ENCODE measurements around the gene TCP11. TPM values are rescaled to one million over a fixed set of nuclear protein-coding genes. Genes with fewer than 3 reads are reported as not detected.

TCP11 gene
- total and polyA plus RNA-seq, 2 donors (not counting 1 experiment from before 2014, with no cell fraction given): not detected

GRCh38 chr6:35088281-35089215 lies 52.6 kb downstream of the TCP11 start:
- H4K20me1 ChIP-seq (ENCODE audit: control insufficient read depth, insufficient read depth, low read length, poor library complexity, severe bottlenecking): no peaks in the 10 kb centered on the region
- no peak overlapping the region for H3K9ac ChIP-seq (ENCODE audit: low read length)
- 91% methylated on average over 22 of the region's 24 CpGs for WGBS (ENCODE audit: insufficient coverage)
- no peak for TF ChIP-seq CTCF (IDR thresholded peaks at IDR 0.05)
- TF ChIP-seq EZH2 (IDR thresholded peaks at IDR 0.05; ENCODE audit: borderline replicate concordance, insufficient read depth, low read depth, low read length, poor library complexity, severe bottlenecking): no peak
- H3K4me2 ChIP-seq (replicated peaks; ENCODE audit: low read depth, low read length, poor library complexity, severe bottlenecking): no peak overlapping the region
- DNase-seq (no peak), ATAC-seq (ENCODE audit: low read depth) (no peak)
- no peaks in the 10 kb centered on the region for H3K4me1 ChIP-seq (ENCODE audit: control insufficient read depth in 2 of 2, insufficient read depth in 2 of 2, low read length in 2 of 2)
- no peak overlapping the region for H3K27ac Mint-ChIP-seq
- CTCF ChIA-PET: no interaction called here
- no peaks in the 10 kb centered on the region for H3K27me3 ChIP-seq (replicated peaks in 1 of 4; ENCODE audit: control extremely low read depth in 1 of 4, control insufficient read depth in 3 of 4, insufficient read depth in 4 of 4, low read length in 3 of 4)
- no peaks in the 10 kb centered on the region for H3K4me1 Mint-ChIP-seq
- H3K4me3 ChIP-seq (ENCODE audit: control extremely low read depth in 1 of 5, extremely low read depth in 1 of 5, insufficient read depth in 1 of 5, low read depth in 2 of 5, low read length in 4 of 5): no peak overlapping the region
- intact Hi-C loops (cut with micrococcal nuclease): no loop called here
- no peaks in the 10 kb centered on the region for H3K9me3 ChIP-seq (ENCODE audit: control extremely low read depth in 1 of 3, control insufficient read depth in 2 of 3, insufficient read depth in 1 of 3, low read length in 2 of 3)
- POLR2A ChIA-PET: no interaction called here
- peaks cover 0 to 12% of the 10 kb centered on the region in 2 experiments for H3K36me3 ChIP-seq (replicated peaks in 1 of 2; ENCODE audit: control extremely low read depth in 1 of 2, control insufficient read depth in 1 of 2, extremely low read depth in 1 of 2, insufficient read depth in 2 of 2, low read length in 1 of 2)
- no peak overlapping the region for H2AFZ ChIP-seq (ENCODE audit: insufficient read depth, low read depth, low read length, poor library complexity, severe bottlenecking)
- no peaks in the 10 kb centered on the region for H3K27me3 Mint-ChIP-seq
- H3K4me3 Mint-ChIP-seq: no peak overlapping the region
- no peaks in the 10 kb centered on the region for H3K9me3 Mint-ChIP-seq (ENCODE audit: insufficient read depth)
- H3K27ac ChIP-seq (ENCODE audit: low read length in 2 of 2): no peak overlapping the region
- H3K79me2 ChIP-seq (ENCODE audit: control insufficient read depth, insufficient read depth, low read length): no peaks in the 10 kb centered on the region

Measured in B cell (primary cell).